Suprapubic skin (tissue), 4 donors: ENCODE measurements around the gene ASPDH. TPM values are rescaled to one million over a fixed set of nuclear protein-coding genes. Genes with fewer than 3 reads are reported as not detected.

Source experiments
- DNase-seq, 2 donors: peaks; one replicate each; pipeline ENCODE4 v3.0.0-alpha.2; 2019; ENCODE audit warnings: low spot score in 2 of 2
- H3K27ac ChIP-seq: fragments of 200-600 bp; sonication (generic); one replicate; pipeline ENCODE4 v1.5.1; 2019
- H3K27me3 ChIP-seq: fragments of 200-600 bp; sonication (generic); one replicate; pipeline ENCODE4 v1.5.1; 2019
- H3K36me3 ChIP-seq: fragments of 200-600 bp; sonication (generic); one replicate; pipeline ENCODE4 v1.5.1; 2019
- H3K4me1 ChIP-seq: fragments of 200-600 bp; sonication (generic); one replicate; pipeline ENCODE4 v1.5.1; 2019
- H3K4me3 ChIP-seq: fragments of 200-600 bp; sonication (generic); one replicate; pipeline ENCODE4 v1.5.1; 2019; ENCODE audit warnings: mild to moderate bottlenecking
- H3K9me3 ChIP-seq: fragments of 200-600 bp; sonication (generic); one replicate; pipeline ENCODE4 v1.5.1; 2019
- EP300 ChIP-seq: sonication (generic); formaldehyde crosslinking; IDR thresholded peaks from one replicate; pipeline ENCODE4 v1.6.1; 2017; ENCODE audit warnings: antibody characterized with exemption
- POLR2A ChIP-seq, 2 donors: fragments of 450-650 bp; IDR thresholded peaks; one replicate each; pipeline ENCODE4 v1.6.1; 2017; ENCODE audit warnings: antibody characterized with exemption in 2 of 2, mild to moderate bottlenecking in 2 of 2, moderate library complexity in 2 of 2
- POLR2AphosphoS5 ChIP-seq, 3 donors: sonication (generic); formaldehyde crosslinking; IDR thresholded peaks; one replicate each; pipeline ENCODE4 v1.6.1; 2017; ENCODE audit warnings: antibody characterized with exemption in 3 of 3
- WGBS: methylation state at CpG from one replicate; pipeline ENCODE4 v1.1.5; 2018; 5-methylcytosine and 5-hydroxymethylcytosine counted together
- total RNA-seq, 4 donors: library from RNA; depleted of rRNA; stranded (reverse); fragments of >200 nt; gene quantifications; one replicate each; pipeline ENCODE4 v1.1.0, GENCODE V29; 2016
- TF ChIP-seq, protein P1 (sequence below), 2 donors: fragments of 200-600 bp in 1 of 2; fragments of 450-650 bp in 1 of 2; sonication (generic) in 1 of 2; IDR thresholded peaks; one replicate each; pipeline ENCODE4 v1.5.1; 2016 to 2019; ENCODE audit warnings: antibody characterized with exemption in 2 of 2, mild to moderate bottlenecking in 1 of 2, moderate library complexity in 1 of 2

The ASPDH gene
- total RNA-seq, 4 donors from 2014 or later, result not detected

- TF ChIP-seq POLR2AphosphoS5 (IDR thresholded peaks at IDR 0.05), result no peak
- TF ChIP-seq, protein P1, sequence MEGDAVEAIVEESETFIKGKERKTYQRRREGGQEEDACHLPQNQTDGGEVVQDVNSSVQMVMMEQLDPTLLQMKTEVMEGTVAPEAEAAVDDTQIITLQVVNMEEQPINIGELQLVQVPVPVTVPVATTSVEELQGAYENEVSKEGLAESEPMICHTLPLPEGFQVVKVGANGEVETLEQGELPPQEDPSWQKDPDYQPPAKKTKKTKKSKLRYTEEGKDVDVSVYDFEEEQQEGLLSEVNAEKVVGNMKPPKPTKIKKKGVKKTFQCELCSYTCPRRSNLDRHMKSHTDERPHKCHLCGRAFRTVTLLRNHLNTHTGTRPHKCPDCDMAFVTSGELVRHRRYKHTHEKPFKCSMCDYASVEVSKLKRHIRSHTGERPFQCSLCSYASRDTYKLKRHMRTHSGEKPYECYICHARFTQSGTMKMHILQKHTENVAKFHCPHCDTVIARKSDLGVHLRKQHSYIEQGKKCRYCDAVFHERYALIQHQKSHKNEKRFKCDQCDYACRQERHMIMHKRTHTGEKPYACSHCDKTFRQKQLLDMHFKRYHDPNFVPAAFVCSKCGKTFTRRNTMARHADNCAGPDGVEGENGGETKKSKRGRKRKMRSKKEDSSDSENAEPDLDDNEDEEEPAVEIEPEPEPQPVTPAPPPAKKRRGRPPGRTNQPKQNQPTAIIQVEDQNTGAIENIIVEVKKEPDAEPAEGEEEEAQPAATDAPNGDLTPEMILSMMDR (IDR thresholded peaks at IDR 0.05), result no peak
- no peak for TF ChIP-seq POLR2A (IDR thresholded peaks at IDR 0.05)
- no peak for TF ChIP-seq EP300
- Histone ChIP-seq H3K4me3 (no peak overlapping the region), H3K36me3 (no peaks in the 10 kb centered on the region), H3K27ac (no peak overlapping the region), H3K9me3 (no peaks in the 10 kb centered on the region), H3K27me3 (peaks cover 36% of the 10 kb centered on the region), H3K4me1 (no peaks in the 10 kb centered on the region)
- 57% methylated on average over 6 of the region's 8 CpGs for WGBS
- DNase-seq, result no peak
These were observed 20.5 kb downstream of the ASPDH start for GRCh38 chr19:50493171-50493570.

GRCh38 chr19:50492303-50493052 is 21.2 kb downstream of the ASPDH start:
- no peak overlapping the region for H3K4me3 ChIP-seq
- no peak for TF ChIP-seq POLR2A (IDR thresholded peaks at IDR 0.05)
- no peak for TF ChIP-seq EP300
- TF ChIP-seq, protein P1 (IDR thresholded peaks at IDR 0.05), result no peak
- TF ChIP-seq POLR2AphosphoS5 (IDR thresholded peaks at IDR 0.05), result no peak
- no peaks in the 10 kb centered on the region for H3K4me1 ChIP-seq
- no peak overlapping the region for H3K27ac ChIP-seq
- H3K9me3 ChIP-seq, result no peaks in the 10 kb centered on the region
- DNase-seq, result no peak
- no peaks in the 10 kb centered on the region for H3K36me3 ChIP-seq
- 4% methylated on average over 9 of the region's 12 CpGs for WGBS
- peaks cover 41% of the 10 kb centered on the region for H3K27me3 ChIP-seq

DNA sequence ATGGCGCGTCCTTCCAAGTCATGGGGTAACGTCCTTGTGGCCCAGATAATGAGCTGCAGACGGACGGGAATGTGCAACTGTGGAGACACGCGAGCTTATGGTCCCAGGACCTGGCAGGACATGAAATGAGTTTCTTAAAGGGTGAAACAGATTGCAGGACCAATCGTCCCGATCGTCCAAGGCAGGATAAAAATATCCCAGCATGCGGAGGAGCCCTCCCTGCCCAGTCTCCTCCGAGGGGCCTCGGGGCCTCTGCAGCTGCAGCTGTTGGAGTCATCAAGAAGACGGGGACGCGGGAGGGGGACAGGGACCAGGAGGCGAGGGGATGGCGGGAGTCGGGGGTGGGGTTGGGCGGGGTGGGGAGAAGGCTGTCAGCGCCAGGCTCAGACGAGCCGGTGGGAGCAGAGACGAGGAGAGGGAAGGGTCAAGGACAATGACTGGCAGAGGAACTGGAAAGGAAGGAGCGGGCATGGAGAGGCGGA is 22.7 kb downstream of the ASPDH start:
- H3K36me3 ChIP-seq, result no peaks in the 10 kb centered on the region
- H3K4me1 ChIP-seq, result no peaks in the 10 kb centered on the region
- H3K9me3 ChIP-seq, result no peaks in the 10 kb centered on the region
- DNase-seq, result no peak
- no peak overlapping the region for H3K27ac ChIP-seq
- 30% methylated on average over 26 of the region's 26 CpGs for WGBS
- peaks cover 49% of the 10 kb centered on the region for H3K27me3 ChIP-seq
- no peak for TF ChIP-seq EP300
- TF ChIP-seq POLR2A (IDR thresholded peaks at IDR 0.05), result no peak
- TF ChIP-seq, protein P1 (IDR thresholded peaks at IDR 0.05), result no peak
- TF ChIP-seq POLR2AphosphoS5 (IDR thresholded peaks at IDR 0.05), result no peak
- H3K4me3 ChIP-seq, result no peak overlapping the region

DNA sequence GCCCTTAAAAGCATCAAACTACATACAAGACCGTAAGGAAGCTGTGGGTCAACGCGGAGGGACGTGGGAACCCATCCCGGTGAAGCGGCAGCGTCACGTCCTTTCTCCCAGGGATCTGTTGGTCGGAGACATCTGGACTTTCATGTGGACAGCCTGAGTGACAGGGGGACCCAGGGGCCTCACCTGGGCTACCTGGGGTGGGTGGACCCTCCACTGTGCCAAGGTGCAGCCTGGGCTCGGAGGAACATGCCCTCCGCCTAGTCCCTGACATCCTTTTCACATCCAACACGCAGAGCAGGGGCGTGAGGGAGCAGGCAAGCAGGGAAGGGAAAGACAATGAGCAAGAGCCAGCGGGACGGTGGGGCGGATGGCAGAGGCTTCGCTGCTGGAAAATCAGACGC is 23.3 kb downstream of the ASPDH start:
- WGBS, result 94% methylated on average over 16 of the region's 18 CpGs
- Histone ChIP-seq H3K27me3 (peaks cover 49% of the 10 kb centered on the region), H3K36me3 (no peaks in the 10 kb centered on the region), H3K27ac (no peak overlapping the region), H3K4me1 (no peaks in the 10 kb centered on the region), H3K4me3 (no peak overlapping the region), H3K9me3 (no peaks in the 10 kb centered on the region)
- DNase-seq, result no peak
- TF ChIP-seq POLR2AphosphoS5 (IDR thresholded peaks at IDR 0.05), result no peak

DNA sequence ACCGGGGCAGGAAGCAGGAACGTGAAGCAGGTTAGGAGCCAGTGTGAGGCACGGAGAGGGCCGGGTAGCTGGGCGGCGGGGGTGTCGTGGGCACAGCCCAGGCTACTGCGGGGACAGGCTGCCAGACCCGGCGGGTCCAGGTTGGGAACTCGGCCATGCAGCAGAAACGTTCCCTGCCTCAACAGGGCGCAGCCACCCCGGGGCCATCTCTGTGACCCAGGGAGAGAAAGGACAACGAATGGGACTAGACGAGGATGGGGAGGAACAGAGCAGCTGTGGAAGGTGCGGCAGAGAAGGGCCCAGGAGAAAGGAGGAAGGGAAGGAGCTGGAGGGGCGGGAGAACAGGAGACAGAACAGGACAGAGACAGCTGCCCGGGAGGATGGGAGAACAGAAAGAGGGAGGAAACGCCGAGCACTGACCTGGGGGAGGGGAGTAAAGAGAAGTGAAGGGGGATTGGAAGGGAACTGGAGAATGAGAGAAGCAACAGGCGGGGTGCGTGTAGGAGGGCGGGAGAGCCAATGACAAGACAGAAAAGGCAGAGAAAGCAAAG is 24.2 kb downstream of the ASPDH start:
- Histone ChIP-seq H3K36me3 (no peaks in the 10 kb centered on the region), H3K4me1 (no peaks in the 10 kb centered on the region), H3K27me3 (peaks cover 49% of the 10 kb centered on the region), H3K4me3 (no peak overlapping the region), H3K9me3 (no peaks in the 10 kb centered on the region), H3K27ac (no peak overlapping the region)
- TF ChIP-seq, protein P1 (IDR thresholded peaks at IDR 0.05), result no peak
- TF ChIP-seq POLR2A (IDR thresholded peaks at IDR 0.05) (no peak), EP300 (no peak), POLR2AphosphoS5 (IDR thresholded peaks at IDR 0.05) (no peak)
- no peak for DNase-seq
- 33% methylated on average over 23 of the region's 24 CpGs for WGBS
